Stimulated activated CD4-positive, alpha-beta T cell treated with anti-CD3 and anti-CD28 coated beads, Interleukin-4, amount 100 ng/mL, for 48 hours (primary cell): ENCODE measurements around the gene ENO2.
A peak's percentile ranks its signal among the peaks of the same experiment; 100 is the strongest.

Experiments
- DNase-seq, 2 donors: peaks; one replicate each; pipeline ENCODE4 v3.0.0-alpha.2; 2020; ENCODE audit warnings: low read depth in 2 of 2

ENO2 gene

GRCh38 chr12:6948873-6949594 lies 34.7 kb downstream of the ENO2 start:
- no peak for DNase-seq

- no peak for DNase-seq
Measured at GRCh38 chr12:6950401-6950801, 36.0 kb downstream of the ENO2 start.

DNA sequence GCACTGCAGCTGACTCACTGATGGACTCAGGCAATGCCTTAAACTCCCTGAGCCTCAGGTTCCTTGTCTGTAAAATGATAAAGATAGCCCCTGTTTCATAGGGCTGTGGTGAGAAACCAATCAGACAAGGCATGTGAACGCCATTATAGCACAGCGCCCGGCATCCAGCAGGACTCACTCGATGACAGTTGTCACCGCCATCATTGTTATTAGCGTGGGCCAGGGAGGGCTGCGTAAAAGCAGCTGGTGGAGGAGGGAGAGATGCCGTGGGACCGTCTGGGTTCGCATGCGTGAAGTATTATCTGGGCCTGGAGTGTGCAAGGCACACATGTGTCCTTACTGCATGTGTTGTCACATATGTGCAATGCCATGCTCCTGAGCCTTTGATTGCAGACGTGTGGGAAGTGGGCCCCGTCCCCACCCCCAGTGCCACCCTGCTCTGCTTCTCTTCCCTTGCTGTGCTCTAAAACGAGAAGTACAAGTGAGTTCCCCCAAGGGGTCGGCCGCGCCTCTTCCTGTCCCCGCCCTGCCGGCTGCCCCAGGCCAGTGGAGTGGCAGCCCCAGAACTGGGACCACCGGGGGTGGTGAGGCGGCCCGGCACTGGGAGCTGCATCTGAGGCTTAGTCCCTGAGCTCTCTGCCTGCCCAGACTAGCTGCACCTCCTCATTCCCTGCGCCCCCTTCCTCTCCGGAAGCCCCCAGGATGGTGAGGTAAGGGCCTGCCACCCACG lies 36.6 kb downstream of the ENO2 start, which contains the start of gene PTPN6:
Gene PTPN6 (plus strand): TSS at position 546 of the 730 bp plus-strand sequence. CDS start 157 bp downstream, at position 703.
- DNase-seq: no peak

DNA sequence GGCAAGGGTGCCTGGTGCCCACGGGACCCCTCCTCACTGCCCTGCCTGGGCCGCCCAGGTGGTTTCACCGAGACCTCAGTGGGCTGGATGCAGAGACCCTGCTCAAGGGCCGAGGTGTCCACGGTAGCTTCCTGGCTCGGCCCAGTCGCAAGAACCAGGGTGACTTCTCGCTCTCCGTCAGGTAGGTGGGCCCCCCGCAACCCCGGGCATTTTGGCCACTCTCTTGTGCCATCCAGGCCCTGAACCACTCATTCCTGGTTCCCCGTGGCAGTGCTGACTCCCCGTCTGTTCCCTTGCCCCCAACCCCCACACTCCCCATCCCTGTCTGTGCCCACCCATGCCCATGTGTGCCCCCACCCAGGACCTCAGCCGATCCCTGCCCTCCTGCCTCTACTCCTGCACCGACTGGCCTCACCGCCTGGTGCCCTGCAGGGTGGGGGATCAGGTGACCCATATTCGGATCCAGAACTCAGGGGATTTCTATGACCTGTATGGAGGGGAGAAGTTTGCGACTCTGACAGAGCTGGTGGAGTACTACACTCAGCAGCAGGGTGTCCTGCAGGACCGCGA lies 37.3 kb downstream of the ENO2 start:
- DNase-seq: no peak

GRCh38 chr12:6952121-6952862 lies 37.9 kb downstream of the ENO2 start:
- DNase-seq: no peak

DNA sequence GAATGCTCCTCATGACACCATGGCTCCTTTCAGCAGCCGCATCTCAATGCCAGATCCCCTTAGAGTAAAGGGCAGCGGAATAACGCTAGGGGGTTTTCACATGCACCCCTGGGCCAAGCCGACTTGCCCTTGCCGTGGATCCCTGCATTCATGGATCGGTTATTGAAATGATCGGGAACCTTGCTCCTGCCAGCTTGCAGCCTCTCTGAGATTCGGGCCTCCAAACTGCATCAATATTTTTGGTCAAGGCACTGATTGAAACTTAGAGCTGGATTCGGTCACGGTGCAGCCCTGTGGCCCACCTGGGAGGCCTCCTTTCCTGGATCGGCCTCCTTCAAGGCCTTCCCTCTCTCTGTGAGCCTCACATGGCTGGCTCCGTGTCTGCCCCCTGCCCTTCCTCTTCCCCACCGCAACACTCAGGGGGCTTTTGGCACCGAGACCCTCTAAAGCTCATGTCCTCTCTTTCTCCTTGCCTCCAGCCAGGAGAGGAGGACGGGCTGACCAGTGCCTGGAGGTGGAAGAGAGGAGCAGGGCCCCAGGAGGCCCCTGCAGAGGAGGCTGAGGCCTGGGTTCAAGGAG lies 38.6 kb downstream of the ENO2 start:
- no peak for DNase-seq

- DNase-seq: peak; percentile 60 to 78
Measured at GRCh38 chr12:6953442-6954315, 39.3 kb downstream of the ENO2 start.

- DNase-seq: no peak
Measured at GRCh38 chr12:6954316-6955107, 40.1 kb downstream of the ENO2 start.

- DNase-seq: no peak
Measured at GRCh38 chr12:6955108-6956020, 41.0 kb downstream of the ENO2 start.

GRCh38 chr12:6956021-6956727 lies 41.8 kb downstream of the ENO2 start:
- DNase-seq: no peak

DNA sequence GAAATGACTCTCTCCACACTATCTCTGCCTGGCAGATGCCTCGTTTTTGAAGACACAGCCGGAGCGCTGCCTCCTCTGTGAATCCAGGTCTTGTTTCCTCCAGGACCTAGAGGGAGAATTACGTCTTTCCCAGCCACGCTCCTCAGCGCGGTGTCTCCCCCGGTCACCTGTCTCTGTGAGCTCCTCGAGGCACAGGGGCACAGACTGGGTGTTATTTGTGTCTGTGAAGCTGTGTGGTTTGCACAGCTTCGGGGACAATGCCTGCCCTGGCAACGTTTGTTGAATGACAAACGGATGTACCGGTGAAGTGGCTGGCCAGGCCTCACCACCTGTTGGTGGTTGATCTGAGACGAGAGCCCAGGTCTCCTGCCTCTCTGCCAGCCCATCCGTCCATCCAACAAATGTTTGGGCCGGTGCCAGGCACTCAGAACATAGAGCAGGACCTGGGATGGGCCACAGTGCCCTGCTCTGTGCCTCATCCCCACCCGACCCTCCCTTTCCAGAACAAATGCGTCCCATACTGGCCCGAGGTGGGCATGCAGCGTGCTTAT lies 42.8 kb downstream of the ENO2 start:
- DNase-seq: no peak

DNA sequence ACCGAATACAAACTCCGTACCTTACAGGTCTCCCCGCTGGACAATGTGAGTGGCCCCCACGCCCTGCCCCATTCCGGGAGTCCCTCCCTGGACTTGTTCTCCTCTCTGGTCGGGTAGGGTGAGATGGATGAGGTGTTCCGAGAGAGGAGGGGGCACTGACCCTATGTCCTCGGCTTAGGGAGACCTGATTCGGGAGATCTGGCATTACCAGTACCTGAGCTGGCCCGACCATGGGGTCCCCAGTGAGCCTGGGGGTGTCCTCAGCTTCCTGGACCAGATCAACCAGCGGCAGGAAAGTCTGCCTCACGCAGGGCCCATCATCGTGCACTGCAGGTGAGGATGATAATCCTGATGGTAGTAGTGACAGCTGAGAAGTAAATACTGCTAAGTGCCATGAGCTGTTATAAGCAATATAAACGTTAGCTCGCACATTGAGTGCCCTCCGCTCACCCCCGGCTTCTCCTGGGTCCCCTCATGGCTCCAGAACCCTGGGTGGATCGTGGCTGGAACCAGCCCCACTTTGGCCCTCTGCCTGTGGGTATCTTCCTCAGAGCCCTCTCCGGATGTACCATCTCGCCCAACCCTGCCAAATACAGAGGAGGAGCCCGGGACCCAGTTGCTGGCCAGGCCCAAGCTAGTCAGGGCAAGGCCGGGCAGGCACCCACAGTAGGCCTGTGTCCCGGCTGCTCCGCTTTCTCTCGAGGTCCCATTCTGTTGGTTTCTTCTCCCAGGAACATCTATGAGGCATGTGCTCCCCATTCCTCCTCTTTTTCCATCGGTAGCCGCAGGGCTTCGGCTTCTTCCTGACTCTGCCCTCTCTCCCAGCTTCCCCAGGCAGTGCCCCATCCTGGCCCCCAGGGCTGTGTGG lies 43.6 kb downstream of the ENO2 start:
- DNase-seq: no peak

GRCh38 chr12:6958609-6959057 lies 44.3 kb downstream of the ENO2 start:
- no peak for DNase-seq

DNA sequence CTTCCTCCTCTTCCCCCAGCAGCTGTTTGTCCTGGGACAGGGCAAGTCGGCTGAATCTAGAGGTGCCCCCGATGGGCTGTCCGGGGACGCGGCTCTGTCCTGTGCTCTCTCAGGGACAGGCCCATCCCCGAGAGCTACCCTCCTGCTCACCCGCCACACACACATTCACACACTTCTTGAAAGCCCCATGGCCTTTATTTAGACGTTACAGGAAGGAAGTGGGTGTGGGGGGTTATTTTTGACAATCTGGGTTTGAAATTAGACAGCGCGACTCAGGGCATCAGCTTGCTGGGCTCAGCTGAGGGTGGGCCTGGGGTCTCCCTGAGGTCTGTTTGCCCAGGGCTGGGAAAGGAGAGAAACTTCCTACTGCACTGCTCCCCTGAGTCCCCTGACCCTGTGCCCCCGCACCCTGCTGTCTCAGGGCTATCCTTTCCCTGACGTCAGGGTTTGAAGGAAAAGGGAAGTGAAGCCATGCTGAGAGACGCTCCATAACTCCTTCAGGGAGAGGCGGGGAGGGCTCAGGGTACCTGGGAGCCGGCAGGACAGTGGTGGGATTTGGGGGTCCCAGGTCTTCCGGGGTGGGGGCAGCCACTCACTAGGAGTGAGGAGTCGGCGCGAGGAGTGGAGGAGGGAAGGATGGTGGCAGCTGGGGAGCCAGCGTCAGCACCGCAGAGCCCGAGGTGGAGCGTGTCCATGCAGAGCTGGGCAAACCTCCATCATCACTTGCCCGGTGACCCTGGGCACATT lies 44.9 kb downstream of the ENO2 start:
- DNase-seq: no peak

DNA sequence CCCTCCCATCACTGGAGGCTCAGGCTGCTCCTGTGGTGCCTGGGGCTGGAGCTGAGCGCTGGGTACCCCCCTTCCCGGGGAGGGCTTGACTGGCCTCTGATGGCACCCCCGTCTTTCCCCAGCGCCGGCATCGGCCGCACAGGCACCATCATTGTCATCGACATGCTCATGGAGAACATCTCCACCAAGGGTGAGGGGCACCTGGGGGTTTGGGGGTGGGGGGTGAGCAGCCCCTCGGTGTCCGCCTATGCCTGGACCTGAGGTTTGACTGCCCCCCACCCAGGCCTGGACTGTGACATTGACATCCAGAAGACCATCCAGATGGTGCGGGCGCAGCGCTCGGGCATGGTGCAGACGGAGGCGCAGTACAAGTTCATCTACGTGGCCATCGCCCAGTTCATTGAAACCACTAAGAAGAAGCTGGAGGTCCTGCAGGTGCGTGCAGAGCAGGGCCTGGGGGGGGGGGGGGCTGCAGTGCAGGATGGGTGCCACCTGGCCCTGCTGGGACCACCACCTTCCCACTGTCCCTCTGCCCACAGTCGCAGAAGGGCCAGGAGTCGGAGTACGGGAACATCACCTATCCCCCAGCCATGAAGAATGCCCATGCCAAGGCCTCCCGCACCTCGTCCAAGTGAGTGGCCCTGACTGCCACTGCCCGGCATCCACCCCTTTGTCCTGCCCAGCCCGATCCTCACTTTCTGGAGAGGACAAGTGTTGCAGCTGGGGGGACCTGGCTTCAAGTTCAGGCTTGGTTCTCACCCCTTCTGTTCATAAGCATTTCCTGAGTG lies 45.6 kb downstream of the ENO2 start:
- no peak for DNase-seq
